ENCODE results near the gene NCOR1. TPM values are rescaled to one million over a fixed set of nuclear protein-coding genes. Genes with fewer than 3 reads are reported as not detected.

The NCOR1 gene
- total RNA-seq, 1 experiment from 2014 or later = 124 TPM

DNA sequence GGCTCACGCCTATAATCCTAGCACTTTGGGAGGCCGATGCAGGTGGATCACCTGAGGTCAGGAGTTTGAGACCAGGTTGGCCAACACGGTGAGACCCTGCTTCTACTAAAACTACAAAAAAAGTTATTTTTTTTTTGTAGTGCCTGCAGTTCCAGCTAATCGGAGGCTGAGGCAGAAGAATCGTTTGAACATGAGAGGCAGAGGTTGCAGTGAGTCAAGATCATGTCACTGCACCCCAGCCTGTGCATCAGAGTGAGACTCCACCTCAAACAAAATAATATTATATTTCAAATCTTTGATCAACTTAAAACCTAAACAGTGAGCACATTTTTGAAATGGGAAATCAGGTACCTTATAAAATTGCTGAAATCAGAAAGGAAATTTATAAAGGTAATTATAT is 36.5 kb downstream of the NCOR1 start (continued):
- TF ChIP-seq, protein P1, sequence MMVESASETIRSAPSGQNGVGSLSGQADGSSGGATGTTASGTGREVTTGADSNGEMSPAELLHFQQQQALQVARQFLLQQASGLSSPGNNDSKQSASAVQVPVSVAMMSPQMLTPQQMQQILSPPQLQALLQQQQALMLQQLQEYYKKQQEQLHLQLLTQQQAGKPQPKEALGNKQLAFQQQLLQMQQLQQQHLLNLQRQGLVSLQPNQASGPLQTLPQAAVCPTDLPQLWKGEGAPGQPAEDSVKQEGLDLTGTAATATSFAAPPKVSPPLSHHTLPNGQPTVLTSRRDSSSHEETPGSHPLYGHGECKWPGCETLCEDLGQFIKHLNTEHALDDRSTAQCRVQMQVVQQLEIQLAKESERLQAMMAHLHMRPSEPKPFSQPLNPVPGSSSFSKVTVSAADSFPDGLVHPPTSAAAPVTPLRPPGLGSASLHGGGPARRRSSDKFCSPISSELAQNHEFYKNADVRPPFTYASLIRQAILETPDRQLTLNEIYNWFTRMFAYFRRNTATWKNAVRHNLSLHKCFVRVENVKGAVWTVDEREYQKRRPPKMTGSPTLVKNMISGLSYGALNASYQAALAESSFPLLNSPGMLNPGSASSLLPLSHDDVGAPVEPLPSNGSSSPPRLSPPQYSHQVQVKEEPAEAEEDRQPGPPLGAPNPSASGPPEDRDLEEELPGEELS (CRISPR knock-in tag; IDR thresholded peaks at IDR 0.05) = no peak
- TF ChIP-seq, protein P2, sequence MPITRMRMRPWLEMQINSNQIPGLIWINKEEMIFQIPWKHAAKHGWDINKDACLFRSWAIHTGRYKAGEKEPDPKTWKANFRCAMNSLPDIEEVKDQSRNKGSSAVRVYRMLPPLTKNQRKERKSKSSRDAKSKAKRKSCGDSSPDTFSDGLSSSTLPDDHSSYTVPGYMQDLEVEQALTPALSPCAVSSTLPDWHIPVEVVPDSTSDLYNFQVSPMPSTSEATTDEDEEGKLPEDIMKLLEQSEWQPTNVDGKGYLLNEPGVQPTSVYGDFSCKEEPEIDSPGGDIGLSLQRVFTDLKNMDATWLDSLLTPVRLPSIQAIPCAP (CRISPR knock-in tag; IDR thresholded peaks at IDR 0.05) = no peak
- no peak for TF ChIP-seq CREM (CRISPR knock-in tag; IDR thresholded peaks at IDR 0.05)
- TF ChIP-seq, protein P3, sequence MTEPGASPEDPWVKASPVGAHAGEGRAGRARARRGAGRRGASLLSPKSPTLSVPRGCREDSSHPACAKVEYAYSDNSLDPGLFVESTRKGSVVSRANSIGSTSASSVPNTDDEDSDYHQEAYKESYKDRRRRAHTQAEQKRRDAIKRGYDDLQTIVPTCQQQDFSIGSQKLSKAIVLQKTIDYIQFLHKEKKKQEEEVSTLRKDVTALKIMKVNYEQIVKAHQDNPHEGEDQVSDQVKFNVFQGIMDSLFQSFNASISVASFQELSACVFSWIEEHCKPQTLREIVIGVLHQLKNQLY (CRISPR knock-in tag; IDR thresholded peaks at IDR 0.05) = no peak
- TF ChIP-seq, protein P4, sequence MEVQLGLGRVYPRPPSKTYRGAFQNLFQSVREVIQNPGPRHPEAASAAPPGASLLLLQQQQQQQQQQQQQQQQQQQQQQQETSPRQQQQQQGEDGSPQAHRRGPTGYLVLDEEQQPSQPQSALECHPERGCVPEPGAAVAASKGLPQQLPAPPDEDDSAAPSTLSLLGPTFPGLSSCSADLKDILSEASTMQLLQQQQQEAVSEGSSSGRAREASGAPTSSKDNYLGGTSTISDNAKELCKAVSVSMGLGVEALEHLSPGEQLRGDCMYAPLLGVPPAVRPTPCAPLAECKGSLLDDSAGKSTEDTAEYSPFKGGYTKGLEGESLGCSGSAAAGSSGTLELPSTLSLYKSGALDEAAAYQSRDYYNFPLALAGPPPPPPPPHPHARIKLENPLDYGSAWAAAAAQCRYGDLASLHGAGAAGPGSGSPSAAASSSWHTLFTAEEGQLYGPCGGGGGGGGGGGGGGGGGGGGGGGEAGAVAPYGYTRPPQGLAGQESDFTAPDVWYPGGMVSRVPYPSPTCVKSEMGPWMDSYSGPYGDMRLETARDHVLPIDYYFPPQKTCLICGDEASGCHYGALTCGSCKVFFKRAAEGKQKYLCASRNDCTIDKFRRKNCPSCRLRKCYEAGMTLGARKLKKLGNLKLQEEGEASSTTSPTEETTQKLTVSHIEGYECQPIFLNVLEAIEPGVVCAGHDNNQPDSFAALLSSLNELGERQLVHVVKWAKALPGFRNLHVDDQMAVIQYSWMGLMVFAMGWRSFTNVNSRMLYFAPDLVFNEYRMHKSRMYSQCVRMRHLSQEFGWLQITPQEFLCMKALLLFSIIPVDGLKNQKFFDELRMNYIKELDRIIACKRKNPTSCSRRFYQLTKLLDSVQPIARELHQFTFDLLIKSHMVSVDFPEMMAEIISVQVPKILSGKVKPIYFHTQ (CRISPR knock-in tag; IDR thresholded peaks at IDR 0.05) = no peak

DNA sequence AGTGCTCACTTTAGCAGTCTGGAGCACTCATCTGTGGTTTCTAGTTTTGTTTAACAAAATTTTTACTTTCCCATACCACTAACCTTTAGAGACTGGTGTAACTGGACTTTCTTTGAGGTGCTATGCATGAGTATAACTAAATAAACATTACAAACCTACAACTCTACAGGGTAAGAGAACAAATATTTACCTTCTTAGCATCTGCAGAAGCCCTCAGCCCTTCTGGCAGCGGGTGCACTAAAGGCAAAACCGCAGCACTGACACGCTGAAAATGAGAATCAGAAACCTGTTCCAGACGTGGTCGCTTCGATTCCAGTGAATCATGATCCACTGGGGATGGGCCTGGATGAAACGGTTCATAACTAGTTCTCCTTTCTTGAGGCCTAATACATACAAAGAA is 43.7 kb downstream of the NCOR1 start:
- Mint-ChIP-seq H3K27me3 (ENCODE audit: low read depth) (no peaks in the 10 kb centered on the region), H3K4me1 (no peaks in the 10 kb centered on the region), H3K4me3 (no peak overlapping the region), H3K9me3 (no peaks in the 10 kb centered on the region; the same call in none of the 2 replicates), H3K27ac (no peak overlapping the region), H3K36me3 (peaks cover 28% of the 10 kb centered on the region; the same call in 1 of the 2 replicates)
- CTCF ChIA-PET = no interaction called here
- POLR2A ChIA-PET = no interaction called here
- no peak for DNase-seq (ENCODE audit: low spot score)
- no peak for ATAC-seq
- no peak for TF ChIP-seq CREM (CRISPR knock-in tag; IDR thresholded peaks at IDR 0.05)
- no peak for TF ChIP-seq MYBL2 (CRISPR knock-in tag; IDR thresholded peaks at IDR 0.05)
- TF ChIP-seq, protein P5, sequence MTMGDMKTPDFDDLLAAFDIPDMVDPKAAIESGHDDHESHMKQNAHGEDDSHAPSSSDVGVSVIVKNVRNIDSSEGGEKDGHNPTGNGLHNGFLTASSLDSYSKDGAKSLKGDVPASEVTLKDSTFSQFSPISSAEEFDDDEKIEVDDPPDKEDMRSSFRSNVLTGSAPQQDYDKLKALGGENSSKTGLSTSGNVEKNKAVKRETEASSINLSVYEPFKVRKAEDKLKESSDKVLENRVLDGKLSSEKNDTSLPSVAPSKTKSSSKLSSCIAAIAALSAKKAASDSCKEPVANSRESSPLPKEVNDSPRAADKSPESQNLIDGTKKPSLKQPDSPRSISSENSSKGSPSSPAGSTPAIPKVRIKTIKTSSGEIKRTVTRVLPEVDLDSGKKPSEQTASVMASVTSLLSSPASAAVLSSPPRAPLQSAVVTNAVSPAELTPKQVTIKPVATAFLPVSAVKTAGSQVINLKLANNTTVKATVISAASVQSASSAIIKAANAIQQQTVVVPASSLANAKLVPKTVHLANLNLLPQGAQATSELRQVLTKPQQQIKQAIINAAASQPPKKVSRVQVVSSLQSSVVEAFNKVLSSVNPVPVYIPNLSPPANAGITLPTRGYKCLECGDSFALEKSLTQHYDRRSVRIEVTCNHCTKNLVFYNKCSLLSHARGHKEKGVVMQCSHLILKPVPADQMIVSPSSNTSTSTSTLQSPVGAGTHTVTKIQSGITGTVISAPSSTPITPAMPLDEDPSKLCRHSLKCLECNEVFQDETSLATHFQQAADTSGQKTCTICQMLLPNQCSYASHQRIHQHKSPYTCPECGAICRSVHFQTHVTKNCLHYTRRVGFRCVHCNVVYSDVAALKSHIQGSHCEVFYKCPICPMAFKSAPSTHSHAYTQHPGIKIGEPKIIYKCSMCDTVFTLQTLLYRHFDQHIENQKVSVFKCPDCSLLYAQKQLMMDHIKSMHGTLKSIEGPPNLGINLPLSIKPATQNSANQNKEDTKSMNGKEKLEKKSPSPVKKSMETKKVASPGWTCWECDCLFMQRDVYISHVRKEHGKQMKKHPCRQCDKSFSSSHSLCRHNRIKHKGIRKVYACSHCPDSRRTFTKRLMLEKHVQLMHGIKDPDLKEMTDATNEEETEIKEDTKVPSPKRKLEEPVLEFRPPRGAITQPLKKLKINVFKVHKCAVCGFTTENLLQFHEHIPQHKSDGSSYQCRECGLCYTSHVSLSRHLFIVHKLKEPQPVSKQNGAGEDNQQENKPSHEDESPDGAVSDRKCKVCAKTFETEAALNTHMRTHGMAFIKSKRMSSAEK (CRISPR knock-in tag; IDR thresholded peaks at IDR 0.05; ENCODE audit: borderline replicate concordance) = no peak
- TF ChIP-seq GRHL2 (CRISPR knock-in tag; IDR thresholded peaks at IDR 0.05; ENCODE audit: insufficient replicate concordance, severe bottlenecking) = no peak
- TF ChIP-seq JUN (CRISPR knock-in tag; IDR thresholded peaks at IDR 0.05) = no peak
- TF ChIP-seq, protein P6, sequence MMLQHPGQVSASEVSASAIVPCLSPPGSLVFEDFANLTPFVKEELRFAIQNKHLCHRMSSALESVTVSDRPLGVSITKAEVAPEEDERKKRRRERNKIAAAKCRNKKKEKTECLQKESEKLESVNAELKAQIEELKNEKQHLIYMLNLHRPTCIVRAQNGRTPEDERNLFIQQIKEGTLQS (CRISPR knock-in tag; conservative IDR thresholded peaks at IDR 0.05) = no peak
- TF ChIP-seq, protein P7, sequence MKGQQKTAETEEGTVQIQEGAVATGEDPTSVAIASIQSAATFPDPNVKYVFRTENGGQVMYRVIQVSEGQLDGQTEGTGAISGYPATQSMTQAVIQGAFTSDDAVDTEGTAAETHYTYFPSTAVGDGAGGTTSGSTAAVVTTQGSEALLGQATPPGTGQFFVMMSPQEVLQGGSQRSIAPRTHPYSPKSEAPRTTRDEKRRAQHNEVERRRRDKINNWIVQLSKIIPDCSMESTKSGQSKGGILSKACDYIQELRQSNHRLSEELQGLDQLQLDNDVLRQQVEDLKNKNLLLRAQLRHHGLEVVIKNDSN (CRISPR knock-in tag; IDR thresholded peaks at IDR 0.05) = no peak
- no peak for TF ChIP-seq ZBTB21 (CRISPR knock-in tag; IDR thresholded peaks at IDR 0.05; ENCODE audit: borderline replicate concordance)
- no peak for TF ChIP-seq TEAD1 (CRISPR knock-in tag; IDR thresholded peaks at IDR 0.05)
- TF ChIP-seq ZNF232 (CRISPR knock-in tag; IDR thresholded peaks at IDR 0.05) = no peak
- TF ChIP-seq TEAD4 (CRISPR knock-in tag; IDR thresholded peaks at IDR 0.05) = no peak
- no peak for TF ChIP-seq GTF2I (CRISPR knock-in tag; conservative IDR thresholded peaks at IDR 0.05)
- no peak for TF ChIP-seq ZNF219 (CRISPR knock-in tag; IDR thresholded peaks at IDR 0.05; ENCODE audit: borderline replicate concordance)
- no peak for TF ChIP-seq FOXP1 (CRISPR knock-in tag; IDR thresholded peaks at IDR 0.05; ENCODE audit: borderline replicate concordance)
- TF ChIP-seq, protein P8, sequence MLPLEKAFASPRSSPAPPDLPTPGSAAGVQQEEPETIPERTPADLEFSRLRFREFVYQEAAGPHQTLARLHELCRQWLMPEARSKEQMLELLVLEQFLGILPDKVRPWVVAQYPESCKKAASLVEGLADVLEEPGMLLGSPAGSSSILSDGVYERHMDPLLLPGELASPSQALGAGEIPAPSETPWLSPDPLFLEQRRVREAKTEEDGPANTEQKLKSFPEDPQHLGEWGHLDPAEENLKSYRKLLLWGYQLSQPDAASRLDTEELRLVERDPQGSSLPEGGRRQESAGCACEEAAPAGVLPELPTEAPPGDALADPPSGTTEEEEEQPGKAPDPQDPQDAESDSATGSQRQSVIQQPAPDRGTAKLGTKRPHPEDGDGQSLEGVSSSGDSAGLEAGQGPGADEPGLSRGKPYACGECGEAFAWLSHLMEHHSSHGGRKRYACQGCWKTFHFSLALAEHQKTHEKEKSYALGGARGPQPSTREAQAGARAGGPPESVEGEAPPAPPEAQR (CRISPR knock-in tag; IDR thresholded peaks at IDR 0.05) = no peak
- no peak for TF ChIP-seq EMX1 (CRISPR knock-in tag; IDR thresholded peaks at IDR 0.05)

All from WTC11 (cell line).